GM18519 (cell line): Measurements from ENCODE around the gene NKAIN2.
A peak's percentile ranks its signal among the peaks of the same experiment; 100 is the strongest.
"Not testable (repeated sequence)": the region's sequence is repeated elsewhere in the genome, so short reads cannot be mapped to it uniquely, and the experiment has no call there.

Source experiments
- ATAC-seq: cut with Tn5 transposase; IDR thresholded peaks from one replicate; pipeline ENCODE4 v1.9.1; 2021; ENCODE audit warnings: mild to moderate bottlenecking, moderate library complexity; ENCODE audit not compliant: unreplicated experiment, low FRiP score

Gene NKAIN2

DNA sequence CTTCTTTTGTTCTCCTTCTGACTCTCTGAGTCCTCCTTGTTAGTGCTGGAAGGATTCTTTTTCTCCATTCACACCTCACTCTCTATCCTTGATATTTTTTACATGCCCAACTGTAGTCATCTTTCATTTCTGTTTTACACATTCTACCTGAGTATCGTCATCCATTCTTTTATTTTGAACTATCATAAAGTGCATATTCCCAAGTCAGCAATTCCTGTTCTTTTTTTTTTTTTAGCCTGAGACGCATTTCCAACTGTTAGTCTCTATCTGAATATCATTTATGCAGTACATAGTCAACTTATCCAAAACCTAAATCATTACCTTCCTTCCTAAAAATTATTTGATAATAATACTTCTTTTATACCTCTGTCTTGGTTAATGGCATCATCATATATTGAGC, 207.5 kb downstream of the NKAIN2 start:
- ATAC-seq: no peak

DNA sequence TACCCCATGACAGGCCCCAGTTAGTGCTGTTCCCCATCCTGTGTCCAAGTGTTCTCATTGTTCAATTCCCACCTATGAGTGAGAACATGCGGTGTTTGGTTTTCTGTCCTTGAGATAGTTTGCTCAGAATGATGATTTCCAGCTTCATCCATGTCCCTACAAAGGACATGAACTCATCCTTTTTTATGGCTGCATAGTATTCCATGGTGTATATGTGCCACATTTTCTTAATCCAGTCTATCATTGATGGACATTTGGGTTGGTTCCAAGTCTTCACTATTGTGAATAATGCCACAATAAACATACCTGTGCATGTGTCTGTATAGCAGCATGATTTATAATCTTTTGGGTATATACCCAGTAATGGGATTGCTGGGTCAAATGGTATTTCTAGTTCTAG, 218.4 kb downstream of the NKAIN2 start:
- ATAC-seq: not testable (repeated sequence)

DNA sequence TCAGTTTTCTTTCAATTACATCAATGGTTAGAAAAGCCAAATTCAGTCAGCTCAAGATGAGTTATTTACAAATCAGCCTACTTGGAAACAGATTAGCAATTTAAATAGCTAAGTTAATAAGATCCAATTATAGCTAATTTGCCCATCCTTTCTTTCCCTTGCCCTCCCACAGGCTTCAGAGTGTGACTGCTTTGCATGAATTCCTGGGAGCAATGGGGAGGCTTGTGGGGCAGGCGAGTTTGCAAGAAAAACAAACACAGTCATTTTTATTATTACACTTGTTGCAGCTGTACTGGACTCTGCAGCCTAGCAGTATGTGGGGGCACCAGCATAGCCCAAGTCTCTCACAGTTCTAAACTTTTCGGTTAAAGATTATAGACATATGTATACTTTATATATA, 219.0 kb downstream of the NKAIN2 start:
- ATAC-seq: no peak

DNA sequence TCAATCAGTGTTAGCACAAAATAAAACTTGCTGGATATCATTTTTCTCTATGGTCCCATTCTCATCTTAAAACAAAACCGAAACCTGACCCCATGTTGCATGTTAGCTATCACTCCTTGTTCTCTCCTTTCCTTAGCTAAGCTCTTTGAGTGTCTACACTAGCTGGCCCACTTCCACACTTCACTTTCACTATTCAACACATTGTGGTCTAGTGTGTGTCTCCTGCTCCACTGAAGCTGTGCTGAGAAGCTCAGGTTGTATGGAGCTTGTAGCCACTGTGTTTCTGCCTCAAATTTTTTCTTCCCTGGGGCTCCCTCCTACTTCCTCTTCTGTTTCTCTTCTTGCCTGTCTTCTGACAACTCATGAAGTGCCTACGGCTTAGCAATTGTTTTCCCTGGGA, 223.0 kb downstream of the NKAIN2 start:
- ATAC-seq: no peak

DNA sequence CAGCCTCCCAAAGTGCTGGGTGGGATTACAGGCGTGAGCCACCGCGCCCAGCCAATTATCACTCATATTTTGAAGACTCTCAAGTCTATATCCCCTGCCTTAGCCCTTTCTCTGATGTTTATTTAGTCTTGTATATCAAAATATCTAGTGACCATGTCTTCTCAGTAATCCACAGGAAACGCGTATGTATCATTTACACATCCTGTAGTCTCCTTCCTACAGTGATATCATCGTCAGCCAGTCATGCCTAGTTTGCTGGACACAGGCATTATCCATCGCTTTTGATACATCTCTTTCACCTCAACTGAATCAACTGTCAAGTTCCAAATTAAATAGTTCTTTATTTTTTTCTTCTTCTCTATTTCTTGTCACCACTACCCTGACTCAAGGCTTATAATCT, 223.7 kb downstream of the NKAIN2 start:
- ATAC-seq: no peak

DNA sequence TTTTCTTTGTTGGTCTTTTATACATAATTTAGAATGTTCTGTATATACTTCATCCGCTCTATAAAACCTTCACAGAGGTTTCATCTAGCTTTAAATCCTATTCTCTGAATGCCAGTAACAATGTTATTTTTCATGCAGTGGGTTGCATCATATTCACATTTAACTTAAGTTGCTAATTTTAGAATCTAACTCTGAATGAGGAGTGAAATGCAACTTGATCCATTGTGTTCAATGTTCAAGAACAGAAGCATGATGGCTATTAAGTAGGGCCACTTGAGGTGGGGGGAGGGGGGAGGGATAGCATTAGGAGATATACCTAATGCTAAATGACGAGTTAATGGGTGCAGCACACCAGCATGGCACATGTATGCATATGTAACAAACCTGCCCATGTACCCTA, 224.5 kb downstream of the NKAIN2 start:
- ATAC-seq: no peak

DNA sequence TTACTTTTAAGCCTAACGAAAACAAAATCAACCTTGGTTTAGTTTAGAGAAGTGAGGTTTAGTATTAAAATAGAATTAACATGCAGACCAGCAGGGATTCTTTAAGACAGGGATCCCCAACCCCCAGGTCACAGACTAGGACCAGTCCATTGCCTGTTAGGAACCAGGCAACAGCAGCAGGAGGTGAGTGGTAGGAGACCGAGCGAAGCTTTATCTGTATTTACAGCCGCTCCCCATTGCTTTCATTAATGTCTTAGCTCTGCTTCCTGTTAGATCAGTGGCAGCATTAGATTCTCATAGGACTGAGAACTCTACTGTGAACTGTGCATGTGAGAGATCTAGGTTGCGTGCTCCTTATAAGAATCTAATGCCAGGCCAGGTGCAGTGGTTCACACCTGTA, 225.9 kb downstream of the NKAIN2 start:
- ATAC-seq: no peak

DNA sequence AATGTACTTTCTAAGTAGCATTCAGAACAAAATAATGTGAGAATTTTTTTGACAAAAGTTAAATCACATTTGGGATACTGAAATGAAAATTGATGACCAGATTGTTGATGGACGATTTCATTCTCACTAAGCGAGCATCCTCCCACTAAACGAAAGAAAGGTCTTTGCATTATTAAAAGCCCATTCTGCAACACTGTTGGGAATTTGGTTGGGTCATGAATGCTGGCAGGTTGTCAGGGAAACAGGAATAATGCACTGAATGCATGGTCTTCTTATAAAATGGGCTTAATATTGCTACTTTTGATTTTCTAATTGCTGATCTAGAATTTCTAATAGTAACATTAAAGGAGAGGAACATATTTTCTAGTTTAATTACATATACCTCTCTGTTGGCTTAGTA, 229.8 kb downstream of the NKAIN2 start:
- ATAC-seq: no peak

DNA sequence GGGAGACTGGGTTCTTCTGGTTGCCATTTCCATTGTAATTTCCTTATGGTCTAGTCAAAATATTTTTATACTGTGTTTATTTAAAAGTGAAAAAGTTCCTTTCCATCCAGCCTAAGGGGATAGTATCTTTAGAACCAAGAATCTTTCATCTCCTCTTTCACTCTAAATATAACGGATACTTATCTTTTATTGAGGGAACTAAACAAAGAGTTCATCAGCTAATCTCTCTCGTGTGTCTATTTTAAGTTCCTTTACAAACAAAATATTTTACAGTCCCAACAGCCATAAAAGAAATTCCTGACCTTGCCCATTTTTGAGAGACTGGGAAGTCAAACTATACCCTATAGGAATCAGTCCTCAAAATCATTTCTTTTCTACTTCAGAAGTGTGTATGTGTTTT, 232.7 kb downstream of the NKAIN2 start:
- no peak for ATAC-seq

DNA sequence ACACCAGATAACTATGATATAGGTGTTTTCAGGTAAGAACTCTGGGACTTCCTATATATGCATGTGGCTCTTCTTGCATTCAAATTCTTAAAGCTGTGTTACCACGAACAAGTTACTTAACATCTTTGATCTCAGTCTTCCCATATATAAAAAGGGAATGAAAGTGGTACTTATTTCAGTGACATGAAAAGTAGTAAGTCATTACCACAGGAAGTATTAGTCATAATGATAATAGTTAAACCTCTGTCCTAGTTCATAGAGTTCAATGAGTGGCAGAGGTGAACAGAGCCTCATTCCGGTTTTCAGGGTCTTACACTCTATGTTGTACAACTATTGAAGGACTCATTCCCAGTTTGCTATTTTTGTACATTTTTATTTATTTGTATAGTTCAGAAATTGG, 237.0 kb downstream of the NKAIN2 start:
- ATAC-seq: peak; percentile 85

DNA sequence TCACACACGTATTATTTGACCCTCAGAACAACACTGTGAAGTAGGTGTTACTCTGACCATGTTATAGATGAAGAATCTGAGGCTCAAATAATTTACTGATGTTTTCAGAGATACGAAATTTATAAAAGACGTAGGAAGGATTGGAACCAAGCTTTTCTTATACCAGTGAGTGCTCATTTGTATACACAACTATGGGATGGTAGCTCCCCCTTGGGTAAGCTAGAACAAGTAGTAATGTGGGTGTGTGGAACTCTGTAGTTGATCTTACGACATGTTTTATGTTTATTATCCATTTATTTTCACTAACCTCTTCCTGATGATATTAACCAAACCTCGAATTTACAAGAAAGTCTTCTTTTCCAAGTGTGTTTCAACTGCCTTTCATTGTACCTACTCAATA, 248.5 kb downstream of the NKAIN2 start:
- ATAC-seq: no peak

DNA sequence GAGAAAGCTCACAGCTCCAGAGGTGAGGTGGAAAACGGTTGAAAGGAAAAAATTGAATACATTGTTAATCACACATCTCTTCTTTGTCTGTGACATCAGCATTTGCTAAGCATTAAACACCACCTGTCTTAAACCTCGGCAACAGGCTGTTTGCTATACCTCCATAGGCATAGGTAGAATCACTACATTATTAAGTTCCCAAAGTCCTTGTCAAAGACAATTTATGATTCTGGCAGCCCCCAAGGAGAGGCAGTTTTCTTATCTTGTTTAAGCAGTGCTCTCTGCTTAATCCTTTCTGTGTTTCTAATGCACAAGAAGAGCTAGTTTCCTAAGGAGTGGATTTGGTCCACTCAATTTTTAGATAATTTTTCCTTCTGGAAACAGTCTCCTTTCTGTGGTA, 249.7 kb downstream of the NKAIN2 start:
- no peak for ATAC-seq

DNA sequence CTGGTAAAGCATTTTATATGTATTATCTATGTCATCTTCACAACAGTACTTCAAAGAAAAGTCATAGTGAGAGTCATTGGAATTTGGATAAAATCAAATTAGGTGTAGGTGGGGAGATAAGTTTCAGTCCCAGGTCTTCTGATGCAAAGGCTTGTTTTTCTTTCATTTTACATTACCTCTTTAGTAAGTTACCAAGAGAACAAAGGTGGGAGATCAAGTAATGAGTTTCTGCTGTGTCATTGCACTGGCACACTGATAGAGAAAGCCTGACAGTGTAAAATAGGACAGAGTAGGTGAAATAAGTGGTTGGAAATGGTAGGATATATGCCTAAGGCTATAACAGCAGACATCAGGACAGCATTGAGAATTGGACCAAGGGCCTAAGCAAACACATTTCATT, 250.4 kb downstream of the NKAIN2 start:
- no peak for ATAC-seq

DNA sequence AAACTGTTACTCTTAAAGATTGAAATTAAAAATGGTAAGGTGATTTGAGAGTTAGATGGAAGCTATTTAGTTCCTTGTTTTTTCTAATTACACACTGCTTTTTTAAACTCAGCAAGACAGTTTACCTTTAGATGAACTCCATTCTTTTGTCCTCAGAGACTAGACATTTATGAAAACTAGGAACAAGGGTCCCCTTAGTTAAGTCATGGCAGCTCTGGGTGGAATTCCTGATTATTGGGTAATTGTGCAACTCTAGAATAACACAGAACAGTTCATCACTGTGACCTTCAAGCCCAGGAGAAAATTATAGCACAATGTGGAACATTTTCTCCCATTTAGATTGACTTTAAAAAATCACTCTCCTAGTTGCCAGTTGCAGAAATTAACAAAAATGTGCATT, 251.7 kb downstream of the NKAIN2 start:
- no peak for ATAC-seq

DNA sequence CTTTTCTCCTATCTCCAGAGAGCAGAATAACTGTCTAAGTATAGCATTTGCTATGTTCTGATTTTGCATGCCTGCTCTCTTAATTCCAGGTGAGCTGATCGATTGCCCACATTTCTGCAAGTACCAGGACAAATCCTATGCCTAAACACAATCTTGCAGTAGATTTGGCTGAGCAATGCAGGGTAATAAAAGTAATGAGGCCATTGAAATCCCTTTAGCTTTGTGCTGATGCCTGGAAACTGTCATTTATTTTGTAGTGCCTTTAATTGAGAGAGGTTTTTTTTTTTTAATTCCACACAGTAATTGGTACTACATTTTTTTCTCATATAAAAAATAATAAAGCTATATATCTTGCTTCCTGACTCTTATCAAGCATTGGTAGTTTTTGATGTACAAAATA, 252.3 kb downstream of the NKAIN2 start:
- no peak for ATAC-seq

DNA sequence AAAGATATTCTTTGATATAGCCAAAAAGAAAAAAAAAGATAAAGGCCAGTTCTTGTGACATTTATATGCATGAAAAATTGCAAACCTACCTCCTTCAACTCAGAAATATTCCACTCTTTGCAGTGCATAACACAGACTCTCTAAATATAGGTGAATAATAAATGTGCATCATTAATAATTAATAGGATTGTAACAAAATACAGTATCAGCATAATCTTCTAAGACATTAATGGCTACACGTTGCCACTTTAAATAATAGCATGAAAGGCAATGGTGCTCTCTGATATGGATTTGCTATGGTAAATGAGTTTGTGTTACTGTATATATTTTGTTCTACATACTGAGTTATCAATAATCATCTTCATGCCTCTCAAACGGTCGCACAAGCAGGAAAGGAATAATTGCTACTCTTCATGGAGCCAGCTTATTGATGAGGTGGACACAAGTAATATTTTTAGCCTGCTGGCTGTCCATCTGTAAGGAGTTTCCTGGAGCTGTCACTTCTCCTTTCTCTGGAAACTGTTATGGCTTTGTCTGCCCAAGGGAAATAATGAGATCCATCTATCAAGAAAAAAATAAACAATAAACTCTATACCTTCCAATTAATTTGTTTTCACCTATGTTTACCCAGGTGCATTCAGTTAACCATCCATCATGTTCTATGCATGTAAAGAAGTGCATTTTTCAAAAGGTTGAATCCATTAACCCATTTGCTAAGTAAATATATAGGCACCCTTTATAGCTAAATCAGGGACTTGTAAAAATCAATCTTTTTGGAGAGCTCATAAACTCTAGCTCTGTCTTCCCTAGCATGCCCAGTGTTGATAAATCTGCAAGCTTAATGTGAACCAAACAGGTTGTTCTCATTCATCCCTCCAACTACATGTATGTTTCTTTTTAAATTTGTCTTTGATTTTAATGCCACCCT, 253.0 kb downstream of the NKAIN2 start:
- ATAC-seq: no peak

DNA sequence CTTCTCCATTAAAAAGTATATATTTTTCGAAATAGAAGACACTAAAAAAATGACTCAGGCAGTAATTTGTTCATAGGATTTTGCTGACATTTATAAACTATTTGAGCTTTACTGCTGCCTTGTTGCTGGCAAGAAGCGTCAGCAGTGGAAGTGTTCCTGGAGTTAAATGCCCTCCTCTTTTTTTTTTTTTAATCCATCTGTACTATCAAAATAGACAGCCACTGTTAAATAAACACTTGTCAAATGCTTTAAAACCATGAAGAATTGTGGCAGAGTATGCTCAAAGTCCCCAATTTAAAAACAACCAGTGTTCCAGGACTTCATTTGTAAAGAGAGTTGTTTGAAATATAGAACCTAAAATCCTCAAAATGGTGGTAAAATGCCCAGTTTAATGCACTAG, 253.8 kb downstream of the NKAIN2 start:
- ATAC-seq: no peak

DNA sequence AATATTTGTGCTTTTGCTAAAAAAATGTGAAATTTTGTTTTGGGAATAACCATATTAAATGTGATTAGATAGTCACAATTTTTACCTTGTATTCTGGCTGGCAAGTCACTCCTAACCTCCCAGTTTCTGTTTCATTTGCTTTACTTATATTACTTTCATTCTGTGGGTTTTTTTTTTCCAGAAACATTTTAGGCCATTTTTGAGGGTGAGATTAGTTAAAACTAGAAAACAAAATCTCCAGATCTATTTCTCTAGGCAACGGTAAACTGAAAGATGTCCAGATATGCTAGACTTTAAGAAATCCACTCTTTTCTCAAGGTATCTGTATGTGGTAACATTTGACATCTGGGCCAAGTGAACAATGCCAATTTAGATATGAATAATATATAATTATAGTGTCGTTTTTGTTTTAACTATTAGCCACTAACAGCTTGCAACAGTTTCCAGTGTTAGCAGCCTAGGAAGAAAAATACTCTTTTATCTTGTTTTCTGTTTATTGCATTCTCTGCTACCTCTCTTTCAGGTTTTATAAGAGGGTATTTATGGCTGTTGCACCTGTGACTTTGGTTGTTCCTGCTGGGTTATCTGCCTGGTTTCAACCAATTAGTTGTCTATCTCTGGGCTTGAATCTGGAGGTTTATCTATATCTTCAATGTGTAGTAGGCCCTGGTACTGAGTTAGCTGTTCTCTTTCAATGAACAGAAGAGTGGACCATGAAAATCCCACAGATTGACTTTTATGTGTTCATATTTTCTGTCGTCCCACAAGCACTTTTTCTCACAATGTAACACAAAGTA, 260.9 kb downstream of the NKAIN2 start:
- ATAC-seq: no peak

DNA sequence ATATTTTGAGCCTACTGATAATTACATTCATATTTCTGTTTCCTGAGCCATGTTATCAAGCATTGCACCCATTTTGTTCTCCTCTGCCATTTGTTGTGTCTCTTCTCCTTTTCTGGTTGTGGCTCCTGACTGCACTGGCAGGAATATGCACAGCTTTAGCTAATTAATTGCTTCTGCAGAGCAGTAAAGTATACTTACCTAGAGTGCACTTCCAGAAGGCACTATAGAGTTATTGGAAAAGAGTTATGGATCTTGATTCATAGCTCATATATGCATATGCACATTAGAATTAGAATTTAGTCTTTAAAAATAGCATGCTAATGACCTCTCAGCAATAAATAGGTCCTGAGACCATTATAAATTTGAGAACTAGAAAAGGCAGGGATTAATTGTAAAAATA, 262.6 kb downstream of the NKAIN2 start:
- no peak for ATAC-seq

DNA sequence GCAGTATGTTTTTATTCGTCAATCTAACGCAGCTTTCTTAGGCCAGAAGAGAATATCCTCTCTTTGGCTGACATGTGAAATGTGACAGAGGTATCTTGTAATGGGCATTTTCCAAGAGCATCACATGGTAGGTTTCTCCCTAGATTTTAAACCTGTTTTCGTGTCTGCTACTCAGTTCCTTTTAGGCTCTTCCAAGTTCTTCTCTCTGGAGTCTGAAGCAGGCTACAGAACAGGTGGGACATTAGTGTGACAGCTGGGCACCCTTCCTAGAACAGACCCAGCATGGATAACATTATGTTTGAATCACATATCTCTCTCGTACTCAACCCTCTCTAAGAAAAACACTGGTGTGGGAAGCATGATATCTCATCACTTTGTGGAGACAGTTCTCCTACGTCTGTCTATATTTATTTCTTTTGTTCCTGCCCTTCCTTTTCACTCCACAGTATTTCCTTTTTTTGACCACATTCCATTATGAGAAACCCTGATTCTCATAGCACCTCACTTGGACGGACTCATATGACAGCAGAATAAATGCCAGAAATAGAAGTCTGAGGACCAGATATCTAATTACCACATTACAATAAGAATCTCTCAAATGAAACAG, 263.4 kb downstream of the NKAIN2 start:
- ATAC-seq: no peak

DNA sequence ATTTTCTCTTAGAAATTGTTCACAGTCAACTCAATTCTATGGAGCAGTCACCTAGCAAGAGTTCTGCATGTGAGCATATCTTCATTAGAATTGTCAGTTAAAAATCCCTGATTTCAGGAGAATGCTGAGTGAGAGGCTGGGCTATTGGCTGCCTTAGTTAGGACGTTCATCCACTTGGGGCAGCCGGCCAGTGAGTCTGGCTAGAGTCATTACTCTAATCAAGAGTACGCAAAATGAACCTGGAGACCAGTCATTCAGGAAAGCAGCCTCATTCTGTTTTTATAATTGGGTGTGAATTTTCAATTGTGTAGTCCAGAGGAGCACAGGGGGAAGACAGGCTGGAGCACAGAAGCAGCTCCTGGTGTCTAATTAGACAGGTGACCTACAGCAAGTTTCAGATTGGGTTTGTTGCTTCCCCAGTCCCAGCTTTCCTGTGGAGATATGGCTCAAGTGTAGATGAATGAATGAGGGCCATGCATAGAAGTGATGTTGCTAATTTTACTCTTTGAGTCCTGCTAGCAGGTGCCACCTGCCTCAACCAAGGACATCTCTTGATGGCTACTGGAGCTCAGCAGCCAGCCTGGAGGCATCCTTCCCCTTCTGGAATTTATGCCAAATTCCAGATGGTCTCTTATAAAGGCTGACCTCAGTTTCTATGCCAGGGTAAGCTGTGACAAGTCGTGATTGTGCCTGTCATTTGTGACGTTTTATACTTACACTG, 265.7 kb downstream of the NKAIN2 start:
- ATAC-seq: no peak
